Caco-2 (cell line): ENCODE measurements around the gene ERAS. TPM values are rescaled to one million over a fixed set of nuclear protein-coding genes. Genes with fewer than 3 reads are reported as not detected.
A peak's percentile ranks its signal among the peaks of the same experiment; 100 is the strongest.

Experiments
- BruUV-seq: library from RNA; stranded (reverse); fragments of 400-500 nt; replicated peaks from 2 replicates; lab custom pipeline; 2021; lab: Mats Ljungman, UMichigan
- CTCF ChIA-PET: fragments of 300-600 bp; sonication (Branson Sonifier 250); formaldehyde crosslinking; loops from one replicate; lab custom pipeline; 2022; ENCODE audit warnings: antibody characterized with exemption; lab: Charles Lee
- POLR2A ChIA-PET: fragments of 300-600 bp; sonication (Branson Sonifier 250); formaldehyde crosslinking; loops from one replicate; lab custom pipeline; 2022; ENCODE audit warnings: antibody characterized with exemption; lab: Charles Lee
- DNase-seq, 2 experiments: peaks; one replicate each; pipeline versions ENCODE4 v3.0.0 to v3.0.0-alpha.2; 2020 to 2022
- H3K27me3 ChIP-seq: replicated peaks from 2 replicates; pipeline ENCODE4 v1.6.0; 2011; ENCODE audit warnings: low read length; ENCODE audit not compliant: control insufficient read depth, insufficient read depth
- H3K36me3 ChIP-seq: 2 replicates; pipeline ENCODE4 v1.5.1; 2011; ENCODE audit warnings: low read length; ENCODE audit not compliant: control insufficient read depth, insufficient read depth
- H3K4me1 ChIP-seq: fragments of 250-450 bp; sonication (Bioruptor Pico); 2 replicates; pipeline ENCODE4 v1.5.1; 2020; ENCODE audit warnings: mild to moderate bottlenecking
- H3K4me3 ChIP-seq: 2 replicates; pipeline ENCODE4 v1.5.1; 2011; ENCODE audit warnings: low read depth, mild to moderate bottlenecking, control low read depth, low read length
- H3K9me3 ChIP-seq: fragments of 250-450 bp; sonication (Bioruptor Pico); 2 replicates; pipeline ENCODE4 v1.5.1; 2020; ENCODE audit warnings: mild to moderate bottlenecking, moderate library complexity
- H3K27ac Mint-ChIP-seq: one replicate; pipeline ENCODE4 v1.8.0; 2022; ENCODE audit warnings: mixed read lengths; ENCODE audit not compliant: unreplicated experiment
- H3K27me3 Mint-ChIP-seq: one replicate; pipeline ENCODE4 v1.8.0; 2022; ENCODE audit warnings: mixed read lengths; ENCODE audit not compliant: insufficient read depth, unreplicated experiment
- H3K36me3 Mint-ChIP-seq: one replicate; pipeline ENCODE4 v1.8.0; 2022; ENCODE audit warnings: mild to moderate bottlenecking, mixed read lengths; ENCODE audit not compliant: insufficient read depth, unreplicated experiment
- H3K4me1 Mint-ChIP-seq: one replicate; pipeline ENCODE4 v1.8.0; 2022; ENCODE audit warnings: low read depth, mixed read lengths; ENCODE audit not compliant: unreplicated experiment
- H3K4me3 Mint-ChIP-seq: one replicate; pipeline ENCODE4 v1.8.0; 2022; ENCODE audit warnings: mild to moderate bottlenecking, moderate library complexity, mixed read lengths; ENCODE audit not compliant: unreplicated experiment
- H3K9me3 Mint-ChIP-seq: one replicate; pipeline ENCODE4 v1.8.0; 2022; ENCODE audit warnings: mixed read lengths; ENCODE audit not compliant: unreplicated experiment
- CTCF ChIP-seq, 2 experiments: fragments of 200-600 bp in 1 of 2; IDR thresholded peaks; 1 replicate in 1 of 2; 2 replicates in 1 of 2; pipeline versions ENCODE4 v1.5.1 to v1.8.0; 2011 to 2022; ENCODE audit warnings: antibody characterized with exemption in 1 of 2, control low read depth in 1 of 2, inconsistent platforms in 1 of 2, low read depth in 1 of 2, low read length in 1 of 2, mild to moderate bottlenecking in 1 of 2, moderate library complexity in 1 of 2; ENCODE audit not compliant: insufficient read depth in 1 of 2, severe bottlenecking in 1 of 2, unreplicated experiment in 1 of 2
- intact Hi-C: fragments of 100-400 bp; cut with micrococcal nuclease; formaldehyde crosslinking; loops from one replicate; pipeline ENCODE4 v1.10.0; 2022; ENCODE audit not compliant: unreplicated experiment
- total RNA-seq: library from RNA; stranded (reverse); gene quantifications from 2 replicates; pipeline ENCODE4 v1.2.3, GENCODE V29; 2022

Gene ERAS
- total RNA-seq, 1 experiment from 2014 or later: not detected

- Mint-ChIP-seq H3K4me3 (peak within 1 kb of the TSS; percentile 98), H3K27me3 (no peaks in the 10 kb centered on the region), H3K9me3 (no peaks in the 10 kb centered on the region), H3K36me3 (peaks cover 27% of the 10 kb centered on the region), H3K4me1 (peaks cover 20% of the 10 kb centered on the region), H3K27ac (peak within 1 kb of the TSS; percentile 99)
- ChIA-PET CTCF (interaction anchor here (0.6 to 1.1 kb wide), 5 partner anchors 11 to 354 kb away, joined by 3 to 4 read pairs (median 3); partner anchors contain the start of gene PCSK1N), POLR2A (interaction anchor here (0.6 to 1.8 kb wide), 7 partner anchors 64 to 400 kb away, joined by 3 to 22 read pairs (median 7); partner anchors contain the start of genes PQBP1, SLC35A2 and TIMM17B)
- no peak for TF ChIP-seq CTCF (IDR thresholded peaks at IDR 0.05; ENCODE audit: insufficient read depth in 1 of 2, low read depth in 1 of 2, low read length in 1 of 2, severe bottlenecking in 1 of 2, unreplicated experiment in 1 of 2)
- peak; percentile 96 to 97 for DNase-seq
- Histone ChIP-seq H3K9me3 (no peaks in the 10 kb centered on the region), H3K4me1 (no peaks in the 10 kb centered on the region; the same call in 1 of the 2 replicates), H3K36me3 (no peaks in the 10 kb centered on the region; the same call in 1 of the 2 replicates), H3K27me3 (no peaks in the 10 kb centered on the region), H3K4me3 (peak within 1 kb of the TSS; percentile 69)
- intact Hi-C loops: loop anchor here (1.0 to 5.0 kb wide), 5 partner anchors 39 to 116 kb away; partner anchors contain the start of genes GLOD5, PIM2, PQBP1 and SUV39H1
- no TSS peak for BruUV-seq
Measured at GRCh38 chrX:48801280-48802088, 24.8 kb upstream of the ERAS start, which contains the start of gene HDAC6. HDAC6 (plus strand) TSS chrX:48802067; CDS start chrX:48802693, 626 bp downstream.

- CTCF ChIA-PET: interaction anchor here (0.6 to 1.1 kb wide), 4 partner anchors 10 to 354 kb away, joined by 3 to 4 read pairs (median 3); no protein-coding TSS in a partner anchor
- peak overlapping the region; percentile 58 for H3K4me3 ChIP-seq
Measured at GRCh38 chrX:48802089-48802904, 24.0 kb upstream of the ERAS start.

More at GRCh38 chrX:48802089-48802904, 24.0 kb upstream of the ERAS start:
- no peaks in the 10 kb centered on the region for H3K9me3 Mint-ChIP-seq
- Histone ChIP-seq H3K36me3 (no peaks in the 10 kb centered on the region; the same call in 1 of the 2 replicates), H3K27me3 (no peaks in the 10 kb centered on the region), H3K4me1 (no peaks in the 10 kb centered on the region; the same call in 1 of the 2 replicates), H3K9me3 (no peaks in the 10 kb centered on the region)
- POLR2A ChIA-PET: interaction anchor here (0.6 to 1.8 kb wide), 7 partner anchors 65 to 399 kb away, joined by 3 to 22 read pairs (median 7); partner anchors contain the start of genes PQBP1, SLC35A2 and TIMM17B
- no TSS peak for BruUV-seq
- H3K4me1 Mint-ChIP-seq: peaks cover 20% of the 10 kb centered on the region
- peak overlapping the region; percentile 99 for H3K27ac Mint-ChIP-seq
- H3K27me3 Mint-ChIP-seq: no peaks in the 10 kb centered on the region
- peaks cover 27% of the 10 kb centered on the region for H3K36me3 Mint-ChIP-seq
- no peak for TF ChIP-seq CTCF (IDR thresholded peaks at IDR 0.05; ENCODE audit: insufficient read depth in 1 of 2, low read depth in 1 of 2, low read length in 1 of 2, severe bottlenecking in 1 of 2, unreplicated experiment in 1 of 2)
- peak overlapping the region; percentile 98 for H3K4me3 Mint-ChIP-seq
- peak; percentile 91 to 93 for DNase-seq
- intact Hi-C loops: loop anchor here (1.0 to 5.0 kb wide), 5 partner anchors 40 to 115 kb away; partner anchors contain the start of genes GLOD5, PIM2, PQBP1 and SUV39H1
